Measurements from ENCODE around the gene MYO1D. TPM values are rescaled to one million over a fixed set of nuclear protein-coding genes. Genes with fewer than 3 reads are reported as not detected.

Gene MYO1D
- total RNA-seq, 1 experiment from 2014 or later = 57.2 TPM

DNA sequence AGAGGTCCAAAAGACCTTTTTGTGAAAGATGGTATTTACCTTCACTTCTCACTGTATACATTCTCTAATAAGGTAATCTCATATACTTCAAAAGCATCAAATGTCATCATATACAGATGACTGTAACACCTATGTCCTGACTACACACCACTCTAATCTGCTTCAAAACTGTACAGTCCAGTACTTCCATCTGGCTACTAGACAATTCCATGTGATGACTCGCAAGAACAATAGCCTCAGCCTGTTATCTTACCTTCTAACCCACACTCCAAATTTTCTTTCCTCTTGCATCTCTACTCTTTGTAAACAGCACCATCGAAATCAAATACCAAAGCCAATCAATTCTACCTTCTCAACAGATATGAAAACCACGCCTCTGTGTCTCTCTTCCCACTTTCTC is 24.1 kb downstream of the MYO1D start:
- Mint-ChIP-seq H3K4me1 (ENCODE audit: low read depth, unreplicated experiment) (peaks cover 11% of the 10 kb centered on the region), H3K36me3 (ENCODE audit: insufficient read depth, unreplicated experiment) (no peaks in the 10 kb centered on the region), H3K27ac (ENCODE audit: unreplicated experiment) (no peak overlapping the region), H3K4me3 (ENCODE audit: low read depth, unreplicated experiment) (no peak overlapping the region), H3K9me3 (ENCODE audit: low read depth, unreplicated experiment) (peaks cover 3% of the 10 kb centered on the region), H3K27me3 (ENCODE audit: unreplicated experiment) (no peaks in the 10 kb centered on the region)
- no TSS peak for BruUV-seq (replicated peaks)
- intact Hi-C loops (cut with micrococcal nuclease; ENCODE audit: unreplicated experiment) = loop anchor here (5.0 kb wide), 1 partner anchor 36 kb away; no protein-coding TSS in a partner anchor
- CTCF ChIA-PET = no interaction called here
- TF ChIP-seq, protein P1, sequence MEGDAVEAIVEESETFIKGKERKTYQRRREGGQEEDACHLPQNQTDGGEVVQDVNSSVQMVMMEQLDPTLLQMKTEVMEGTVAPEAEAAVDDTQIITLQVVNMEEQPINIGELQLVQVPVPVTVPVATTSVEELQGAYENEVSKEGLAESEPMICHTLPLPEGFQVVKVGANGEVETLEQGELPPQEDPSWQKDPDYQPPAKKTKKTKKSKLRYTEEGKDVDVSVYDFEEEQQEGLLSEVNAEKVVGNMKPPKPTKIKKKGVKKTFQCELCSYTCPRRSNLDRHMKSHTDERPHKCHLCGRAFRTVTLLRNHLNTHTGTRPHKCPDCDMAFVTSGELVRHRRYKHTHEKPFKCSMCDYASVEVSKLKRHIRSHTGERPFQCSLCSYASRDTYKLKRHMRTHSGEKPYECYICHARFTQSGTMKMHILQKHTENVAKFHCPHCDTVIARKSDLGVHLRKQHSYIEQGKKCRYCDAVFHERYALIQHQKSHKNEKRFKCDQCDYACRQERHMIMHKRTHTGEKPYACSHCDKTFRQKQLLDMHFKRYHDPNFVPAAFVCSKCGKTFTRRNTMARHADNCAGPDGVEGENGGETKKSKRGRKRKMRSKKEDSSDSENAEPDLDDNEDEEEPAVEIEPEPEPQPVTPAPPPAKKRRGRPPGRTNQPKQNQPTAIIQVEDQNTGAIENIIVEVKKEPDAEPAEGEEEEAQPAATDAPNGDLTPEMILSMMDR (IDR thresholded peaks at IDR 0.05; ENCODE audit: unreplicated experiment) = no peak
- DNase-seq = no peak

DNA sequence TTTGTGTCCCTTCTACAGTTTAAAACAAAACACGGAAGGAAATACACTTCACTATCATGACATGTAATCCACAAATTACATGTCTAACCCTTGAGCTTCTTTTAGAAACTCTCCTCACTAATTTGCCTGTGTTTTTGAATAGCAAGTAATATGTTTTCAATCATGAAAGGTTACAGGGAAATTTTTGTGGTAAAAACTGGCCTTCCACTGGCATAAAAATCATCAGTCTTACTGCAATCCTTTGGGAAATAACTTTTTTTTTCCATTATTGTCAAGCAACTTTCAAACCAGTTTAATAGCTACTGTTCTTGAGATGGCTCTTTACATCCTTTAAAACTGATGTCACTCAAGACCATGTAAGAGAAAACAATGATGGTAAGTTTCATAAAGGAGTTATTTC is 27.0 kb downstream of the MYO1D start:
- peaks cover 11% of the 10 kb centered on the region for H3K4me1 Mint-ChIP-seq (ENCODE audit: low read depth, unreplicated experiment)
- H3K27me3 Mint-ChIP-seq (ENCODE audit: unreplicated experiment) = no peaks in the 10 kb centered on the region
- no peak overlapping the region for H3K27ac Mint-ChIP-seq (ENCODE audit: unreplicated experiment)
- no TSS peak for BruUV-seq (replicated peaks)
- intact Hi-C loops (cut with micrococcal nuclease; ENCODE audit: unreplicated experiment) = loop anchor here (5.0 kb wide), 1 partner anchor 33 kb away; no protein-coding TSS in a partner anchor
- TF ChIP-seq, protein P1 (IDR thresholded peaks at IDR 0.05; ENCODE audit: unreplicated experiment) = no peak
- CTCF ChIA-PET = no interaction called here
- no peak for DNase-seq
- no peaks in the 10 kb centered on the region for H3K36me3 Mint-ChIP-seq (ENCODE audit: insufficient read depth, unreplicated experiment)
- peaks cover 3% of the 10 kb centered on the region for H3K9me3 Mint-ChIP-seq (ENCODE audit: low read depth, unreplicated experiment)
- H3K4me3 Mint-ChIP-seq (ENCODE audit: low read depth, unreplicated experiment) = no peak overlapping the region

DNA sequence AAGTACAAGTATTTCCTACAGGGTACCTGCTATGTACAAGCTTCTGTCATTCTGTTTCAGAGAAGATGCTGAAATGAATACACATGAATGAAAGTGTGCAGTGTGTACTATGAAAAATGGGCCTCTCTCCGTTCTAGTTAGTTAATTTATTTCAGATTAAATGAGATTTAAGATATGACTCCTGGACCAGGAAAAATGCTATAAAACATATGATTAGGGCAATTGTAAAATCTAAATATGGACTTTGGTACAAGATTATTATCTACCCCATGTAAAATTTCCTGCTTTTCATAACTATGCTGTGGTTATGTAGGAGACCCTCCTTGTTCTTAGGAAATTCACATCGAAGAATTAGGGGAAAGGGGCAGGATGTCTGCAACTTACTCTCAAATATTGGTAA is 28.9 kb downstream of the MYO1D start:
- Mint-ChIP-seq H3K27me3 (ENCODE audit: unreplicated experiment) (no peaks in the 10 kb centered on the region), H3K27ac (ENCODE audit: unreplicated experiment) (no peak overlapping the region), H3K36me3 (ENCODE audit: insufficient read depth, unreplicated experiment) (no peaks in the 10 kb centered on the region), H3K9me3 (ENCODE audit: low read depth, unreplicated experiment) (peaks cover 1% of the 10 kb centered on the region), H3K4me1 (ENCODE audit: low read depth, unreplicated experiment) (peaks cover 11% of the 10 kb centered on the region), H3K4me3 (ENCODE audit: low read depth, unreplicated experiment) (no peak overlapping the region)
- intact Hi-C loops (cut with micrococcal nuclease; ENCODE audit: unreplicated experiment) = no loop called here
- DNase-seq = no peak
- no TSS peak for BruUV-seq (replicated peaks)
- TF ChIP-seq, protein P1 (IDR thresholded peaks at IDR 0.05; ENCODE audit: unreplicated experiment) = no peak
- CTCF ChIA-PET = no interaction called here

DNA sequence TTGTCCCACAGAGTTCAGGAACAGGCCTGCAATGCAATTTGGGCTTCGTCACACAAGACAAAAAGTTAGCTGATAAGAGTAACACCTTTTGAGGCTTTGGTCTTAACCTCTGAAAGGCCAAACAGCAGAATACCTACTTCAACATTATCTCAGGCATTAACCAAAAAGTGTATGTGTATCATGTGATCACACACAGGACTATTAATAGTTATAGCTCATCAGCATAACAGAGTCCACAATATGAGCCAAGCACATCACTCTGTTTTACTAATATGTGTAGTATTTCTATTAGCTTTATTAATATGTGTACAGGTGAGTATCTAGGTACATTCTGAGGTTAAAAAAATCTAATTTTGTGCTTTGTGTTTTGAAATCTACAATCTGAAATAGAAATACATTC is 30.8 kb downstream of the MYO1D start:
- intact Hi-C loops (cut with micrococcal nuclease; ENCODE audit: unreplicated experiment) = no loop called here
- no peak for DNase-seq
- TF ChIP-seq, protein P1 (IDR thresholded peaks at IDR 0.05; ENCODE audit: unreplicated experiment) = no peak
- peaks cover 5% of the 10 kb centered on the region for H3K4me1 Mint-ChIP-seq (ENCODE audit: low read depth, unreplicated experiment)
- no peaks in the 10 kb centered on the region for H3K27me3 Mint-ChIP-seq (ENCODE audit: unreplicated experiment)
- CTCF ChIA-PET = no interaction called here
- no TSS peak for BruUV-seq (replicated peaks)
- no peaks in the 10 kb centered on the region for H3K9me3 Mint-ChIP-seq (ENCODE audit: low read depth, unreplicated experiment)
- H3K27ac Mint-ChIP-seq (ENCODE audit: unreplicated experiment) = no peak overlapping the region
- H3K4me3 Mint-ChIP-seq (ENCODE audit: low read depth, unreplicated experiment) = no peak overlapping the region
- H3K36me3 Mint-ChIP-seq (ENCODE audit: insufficient read depth, unreplicated experiment) = no peaks in the 10 kb centered on the region
